GM10248 (cell line): ENCODE data around the gene MCHR2.

Source experiments
- CTCF ChIA-PET: fragments of 300-600 bp; sonication (Branson Sonifier 250); formaldehyde crosslinking; extraction: SDS; loops from one replicate; lab custom pipeline; 2021; ENCODE audit warnings: antibody characterized with exemption; lab: Yijun Ruan, JAX
- POLR2A ChIA-PET: fragments of 350-650 bp; sonication (Branson Sonifier 250); formaldehyde crosslinking; extraction: SDS; loops from one replicate; lab custom pipeline; 2020; ENCODE audit warnings: antibody characterized with exemption; lab: Yijun Ruan, JAX
- DNase-seq: peaks from one replicate; pipeline ENCODE4 v3.0.0; 2012; ENCODE audit errors: extremely low spot score
- CTCF ChIP-seq: IDR thresholded peaks from 2 replicates; pipeline ENCODE4 v1.5.1; 2012; ENCODE audit warnings: mild to moderate bottlenecking, low read depth; ENCODE audit errors: extremely low read depth, missing control alignments, control extremely low read depth

The MCHR2 gene

DNA sequence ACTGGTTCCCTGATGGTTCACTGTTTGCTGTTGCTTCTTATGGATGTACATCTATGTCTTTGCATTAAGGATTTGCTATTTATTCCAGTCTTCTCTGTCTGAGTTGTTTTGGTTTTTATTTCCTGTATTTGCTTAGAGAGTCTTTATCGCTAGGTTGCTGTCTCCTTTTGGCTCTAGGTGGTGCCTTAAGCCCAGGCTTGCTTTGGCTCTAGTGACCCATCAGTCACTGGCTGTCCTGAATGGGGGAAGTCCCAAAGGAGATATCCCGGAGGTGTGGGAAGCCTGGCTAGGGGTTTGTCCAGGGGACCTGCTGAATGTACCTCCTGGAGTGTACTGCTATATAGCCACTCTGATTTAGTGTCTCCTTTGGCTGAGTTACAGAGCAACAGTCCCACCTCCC lies 53.4 kb downstream of the MCHR2 start:
- CTCF ChIA-PET = interaction anchor here (1.4 kb wide), 1 partner anchor 24 kb away, joined by 3 read pairs; no protein-coding TSS in a partner anchor
- TF ChIP-seq CTCF = no peak
- POLR2A ChIA-PET = no interaction called here
- DNase-seq = no peak

- CTCF ChIA-PET = no interaction called here
- no peak for TF ChIP-seq CTCF
- POLR2A ChIA-PET = no interaction called here
- no peak for DNase-seq
These were observed 60.9 kb downstream of the MCHR2 start for GRCh38 chr6:99933129-99933528.

GRCh38 chr6:99912657-99913056 lies 81.4 kb downstream of the MCHR2 start:
- DNase-seq = no peak
- CTCF ChIA-PET = no interaction called here
- TF ChIP-seq CTCF = no peak
- POLR2A ChIA-PET = no interaction called here

DNA sequence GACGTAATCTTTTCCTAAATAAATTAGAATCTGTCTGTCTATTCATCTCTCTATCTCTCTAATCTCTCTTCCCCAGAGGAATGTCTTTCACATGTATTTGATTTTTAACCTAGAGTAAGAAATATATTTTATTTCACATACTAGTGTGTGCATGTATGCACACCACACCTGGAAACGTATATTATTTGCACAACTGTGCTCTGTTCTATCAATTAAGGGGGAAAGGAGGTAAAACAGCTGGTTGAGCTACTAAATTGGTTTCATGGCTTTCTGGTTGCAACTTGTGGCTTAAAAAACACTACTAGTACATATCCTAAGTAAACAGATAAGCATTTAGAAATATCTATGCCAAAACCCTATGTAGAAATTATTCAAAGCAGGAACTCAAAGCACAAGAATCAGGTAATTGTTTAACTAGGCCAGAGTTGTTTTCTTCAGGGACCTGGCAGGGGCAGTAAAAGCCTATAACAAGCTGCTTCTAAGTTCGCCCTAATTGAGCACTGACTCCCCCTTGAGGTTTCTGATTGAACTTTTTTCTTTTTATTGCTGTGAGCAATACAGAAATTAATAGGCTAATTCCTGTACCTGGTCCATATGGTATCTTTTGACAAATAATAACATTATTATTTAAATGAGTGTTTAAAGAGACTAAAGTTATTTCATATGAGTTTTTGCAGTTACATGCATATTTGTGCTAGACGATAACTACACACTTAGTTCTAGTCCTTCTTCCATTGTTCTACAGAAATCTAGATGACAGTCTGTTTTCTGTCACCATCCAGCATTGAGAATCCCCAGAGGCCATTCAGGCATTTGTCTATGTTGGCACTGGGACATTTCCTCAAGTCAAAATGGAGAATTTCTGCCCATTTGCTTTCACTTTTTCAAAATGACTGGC lies 88.6 kb downstream of the MCHR2 start:
- TF ChIP-seq CTCF = peak; percentile 53
- ChIA-PET CTCF (interaction anchor here (1.0 to 4.4 kb wide), 4 partner anchors 9 to 99 kb away, joined by 3 to 27 read pairs (median 11); no protein-coding TSS in a partner anchor), POLR2A (no interaction called here)
- peak; percentile 29 for DNase-seq

- ChIA-PET POLR2A (no interaction called here), CTCF (no interaction called here)
- no peak for TF ChIP-seq CTCF
- DNase-seq = no peak
These were observed 92.2 kb downstream of the MCHR2 start for GRCh38 chr6:99901596-99902384.

DNA sequence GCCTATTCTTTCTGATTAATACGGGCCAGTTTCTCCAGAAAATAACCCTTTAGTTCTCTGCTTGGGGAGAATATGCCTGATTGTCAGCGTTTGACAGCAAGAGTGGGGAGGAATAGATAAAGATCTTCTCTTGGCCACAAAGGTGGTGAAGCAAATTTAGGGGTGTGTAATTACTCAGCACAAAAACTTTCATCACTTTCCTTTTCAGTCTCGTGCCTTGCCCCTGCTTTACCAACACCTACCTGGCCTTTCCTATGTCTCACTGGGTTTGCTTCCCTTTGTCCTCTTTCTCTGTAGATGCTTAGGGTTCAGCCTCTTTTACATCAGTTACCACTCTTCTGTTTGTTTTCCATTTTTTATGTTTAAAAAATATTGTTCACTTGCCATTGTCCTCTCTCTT lies 99.2 kb downstream of the MCHR2 start:
- TF ChIP-seq CTCF = no peak
- CTCF ChIA-PET = no interaction called here
- no peak for DNase-seq
- POLR2A ChIA-PET = no interaction called here
